ENCODE measurements around the gene FEM1C.

Gene FEM1C, protein sequence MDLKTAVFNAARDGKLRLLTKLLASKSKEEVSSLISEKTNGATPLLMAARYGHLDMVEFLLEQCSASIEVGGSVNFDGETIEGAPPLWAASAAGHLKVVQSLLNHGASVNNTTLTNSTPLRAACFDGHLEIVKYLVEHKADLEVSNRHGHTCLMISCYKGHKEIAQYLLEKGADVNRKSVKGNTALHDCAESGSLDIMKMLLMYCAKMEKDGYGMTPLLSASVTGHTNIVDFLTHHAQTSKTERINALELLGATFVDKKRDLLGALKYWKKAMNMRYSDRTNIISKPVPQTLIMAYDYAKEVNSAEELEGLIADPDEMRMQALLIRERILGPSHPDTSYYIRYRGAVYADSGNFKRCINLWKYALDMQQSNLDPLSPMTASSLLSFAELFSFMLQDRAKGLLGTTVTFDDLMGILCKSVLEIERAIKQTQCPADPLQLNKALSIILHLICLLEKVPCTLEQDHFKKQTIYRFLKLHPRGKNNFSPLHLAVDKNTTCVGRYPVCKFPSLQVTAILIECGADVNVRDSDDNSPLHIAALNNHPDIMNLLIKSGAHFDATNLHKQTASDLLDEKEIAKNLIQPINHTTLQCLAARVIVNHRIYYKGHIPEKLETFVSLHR

DNA sequence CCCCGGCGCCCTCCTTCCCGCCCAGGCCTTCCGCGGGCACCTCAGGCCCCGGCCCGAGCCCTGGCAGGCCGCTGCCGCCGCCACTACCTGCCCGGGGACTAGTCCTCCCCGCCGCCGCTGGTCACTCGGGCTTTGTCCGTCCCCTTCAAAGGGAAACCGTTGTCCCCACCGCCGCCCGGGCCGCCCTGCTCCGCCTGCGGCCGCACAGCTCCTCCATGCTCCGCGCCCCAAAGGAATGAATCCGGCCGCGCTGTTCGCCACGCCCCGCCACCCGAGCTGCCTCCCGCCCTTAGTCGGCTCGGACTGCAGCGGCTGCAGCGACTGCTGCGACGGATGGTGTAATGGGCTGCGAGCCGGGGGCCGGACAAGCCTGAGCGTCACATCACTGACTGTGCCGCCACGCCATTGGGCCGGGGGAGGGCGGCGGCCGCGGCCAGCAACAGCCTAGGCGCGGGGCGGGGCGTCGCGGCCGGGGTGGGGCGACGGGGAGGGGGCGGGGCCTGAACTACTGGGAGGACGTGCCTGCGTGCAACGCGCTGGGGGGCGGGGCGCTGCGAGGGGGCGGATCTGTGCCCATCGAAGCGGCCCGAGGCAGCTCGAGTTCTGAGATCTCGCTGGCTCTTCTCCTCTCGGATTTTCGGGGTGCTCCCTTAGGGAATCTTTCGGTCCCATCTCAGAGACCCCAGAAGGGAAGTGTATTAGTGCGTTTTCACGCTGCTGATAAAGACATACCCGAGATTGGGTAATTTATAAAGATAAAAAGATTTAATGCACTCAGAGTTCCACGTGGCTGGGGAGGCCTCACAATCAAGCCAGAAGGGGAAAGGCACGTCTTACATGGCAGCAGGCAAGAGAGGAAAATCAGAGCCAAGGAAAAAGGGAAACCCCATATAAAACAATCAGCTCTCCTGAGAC, at the start of gene FEM1C:
TSS of gene FEM1C (minus strand) at position 340 of the 915 bp plus-strand sequence. CDS start 1,282 bp downstream, outside the sequence.
- peak; percentile 94 to 100 (median 97) for DNase-seq (ENCODE audit: low read depth in 3 of 3)

GRCh38 chr5:115589043-115589442, 44.5 kb upstream of the FEM1C start:
- DNase-seq (ENCODE audit: low read depth in 3 of 3), result no peak

- no peak for DNase-seq (ENCODE audit: low read depth in 3 of 3)
Observed at GRCh38 chr5:115588640-115589039, 44.1 kb upstream of the FEM1C start.

GRCh38 chr5:115586525-115587146, 42.1 kb upstream of the FEM1C start:
- no peak for DNase-seq (ENCODE audit: low read depth in 3 of 3)

DNA sequence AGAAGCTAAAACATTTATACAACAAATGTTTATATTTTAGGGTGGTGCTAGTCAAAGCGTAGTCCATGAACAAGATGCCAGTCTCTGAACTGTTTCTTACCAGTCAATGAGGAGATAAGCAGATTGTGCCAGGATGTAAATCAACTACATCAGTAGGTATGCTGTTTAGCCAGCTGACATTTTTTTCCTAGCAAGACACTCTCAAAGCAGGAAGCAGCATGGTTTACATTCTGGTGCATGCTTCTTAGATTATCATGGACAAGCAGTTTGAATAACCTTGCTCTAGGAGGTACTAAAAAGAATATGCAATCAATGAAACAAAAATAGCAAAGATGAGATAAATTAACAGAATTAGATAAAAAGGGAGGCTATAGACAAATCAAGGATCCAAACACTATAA, 40.7 kb upstream of the FEM1C start:
- no peak for DNase-seq (ENCODE audit: low read depth in 3 of 3)

- DNase-seq (ENCODE audit: low read depth in 3 of 3), result no peak
Observed at GRCh38 chr5:115584501-115584900, 39.9 kb upstream of the FEM1C start.

GRCh38 chr5:115583474-115583873, 38.9 kb upstream of the FEM1C start:
- no peak for DNase-seq (ENCODE audit: low read depth in 3 of 3)

DNA sequence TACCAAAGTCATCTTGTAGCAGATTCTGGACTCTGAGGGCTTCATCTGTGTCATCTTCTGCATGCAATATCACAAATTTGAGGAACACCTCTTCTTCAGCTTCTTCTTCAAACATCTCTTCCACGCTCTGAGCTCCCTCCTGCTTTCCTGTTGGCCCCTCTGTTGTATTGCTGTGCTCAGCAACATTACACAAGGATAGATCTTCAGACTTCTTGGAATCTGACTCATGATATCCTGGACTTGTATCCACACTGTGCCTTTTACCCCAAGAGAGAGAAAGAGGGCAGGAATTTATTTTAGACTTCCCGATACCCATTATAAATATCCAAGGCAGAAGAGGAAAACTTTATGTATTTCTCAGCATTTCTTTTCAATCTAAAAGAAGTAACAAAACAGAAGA, 36.4 kb upstream of the FEM1C start:
- DNase-seq (ENCODE audit: low read depth in 3 of 3), result no peak

DNA sequence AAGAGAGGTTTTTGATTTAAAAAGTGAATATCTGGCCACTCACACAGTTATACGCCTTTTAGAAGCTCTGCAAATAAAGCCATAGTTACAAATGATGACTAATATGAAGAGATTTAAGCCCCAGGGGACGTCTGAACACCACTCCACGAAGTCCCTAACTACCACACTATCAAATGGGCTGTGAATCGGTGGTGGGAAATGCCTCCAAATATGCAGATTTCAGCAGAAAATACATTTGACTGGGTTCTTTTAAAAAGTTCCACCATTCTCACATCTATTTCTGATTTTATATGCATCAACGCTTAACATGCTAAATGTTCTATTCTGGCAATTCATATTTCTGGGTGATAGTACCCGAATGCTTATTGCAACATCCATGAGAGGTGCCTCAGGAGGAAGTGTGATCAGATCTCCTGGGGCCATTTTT, 35.2 kb upstream of the FEM1C start:
- DNase-seq (ENCODE audit: low read depth in 3 of 3), result no peak

DNA sequence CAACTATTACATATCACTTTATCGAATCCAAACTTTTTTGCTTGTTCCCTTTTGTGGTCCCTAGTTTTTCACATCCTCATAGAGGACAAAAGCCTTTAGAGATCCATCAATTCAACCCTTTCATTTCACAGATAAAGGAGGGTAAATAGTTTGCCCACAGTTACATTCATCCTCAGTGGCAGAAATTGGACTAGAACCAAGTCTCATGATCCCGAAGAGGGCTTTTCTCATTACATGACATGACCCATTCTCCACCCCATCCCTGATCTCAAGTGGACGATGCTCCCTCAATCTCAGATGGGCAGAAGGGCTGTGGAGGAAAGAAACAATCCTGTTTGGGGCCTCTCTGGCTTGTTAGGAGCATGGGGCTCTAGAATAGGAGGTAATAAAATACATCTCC, 34.6 kb upstream of the FEM1C start:
- DNase-seq (ENCODE audit: low read depth in 3 of 3), result no peak

GRCh38 chr5:115578657-115579056, 34.1 kb upstream of the FEM1C start:
- no peak for DNase-seq (ENCODE audit: low read depth in 3 of 3)

DNA sequence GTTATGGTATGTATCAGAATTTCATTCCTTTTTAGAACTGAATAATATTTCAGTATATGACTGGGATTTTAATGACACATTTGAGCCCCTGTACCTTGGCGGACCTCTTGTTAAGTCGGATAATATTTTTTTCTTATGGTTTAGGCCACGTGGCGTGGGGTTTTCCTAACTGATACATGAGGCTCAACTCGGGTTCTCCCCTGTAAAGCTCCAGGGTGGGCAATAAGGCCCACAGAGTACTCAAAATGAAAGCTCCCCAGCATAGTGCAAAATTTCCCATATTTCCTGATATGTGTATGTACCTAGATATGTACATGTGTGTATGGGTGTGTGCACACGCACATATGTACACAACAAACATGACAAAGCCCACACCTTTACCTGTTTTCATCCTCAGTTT, 33.2 kb upstream of the FEM1C start:
- no peak for DNase-seq (ENCODE audit: low read depth in 3 of 3)

- no peak for DNase-seq (ENCODE audit: low read depth in 3 of 3)
Observed at GRCh38 chr5:115577329-115577728, 32.8 kb upstream of the FEM1C start.

GRCh38 chr5:115575167-115576070, 30.8 kb upstream of the FEM1C start:
- no peak for DNase-seq (ENCODE audit: low read depth in 3 of 3)

GRCh38 chr5:115573133-115573532, 28.6 kb upstream of the FEM1C start:
- DNase-seq (ENCODE audit: low read depth in 3 of 3), result no peak

DNA sequence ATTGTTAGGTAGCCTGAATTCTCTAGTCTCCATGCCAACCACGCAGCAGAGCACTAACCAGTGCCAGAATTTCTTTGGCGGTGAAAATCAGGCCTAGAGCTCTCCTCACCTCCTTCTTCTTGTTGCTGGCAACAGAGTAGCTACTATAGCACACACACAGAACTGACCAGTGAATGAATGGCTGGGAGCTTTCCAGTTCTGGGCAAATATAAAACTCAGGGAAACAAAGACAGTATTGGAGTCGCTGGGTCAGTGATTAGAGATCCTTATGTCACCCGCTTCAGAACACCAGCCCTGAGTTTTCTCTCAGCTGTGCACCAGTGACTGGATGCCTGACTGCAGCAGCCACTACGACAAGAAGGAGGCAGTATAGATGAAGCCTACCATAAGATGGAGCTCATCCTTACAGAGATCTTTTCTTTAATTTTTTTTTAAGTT, 26.9 kb upstream of the FEM1C start:
- no peak for DNase-seq (ENCODE audit: low read depth in 3 of 3)

DNA sequence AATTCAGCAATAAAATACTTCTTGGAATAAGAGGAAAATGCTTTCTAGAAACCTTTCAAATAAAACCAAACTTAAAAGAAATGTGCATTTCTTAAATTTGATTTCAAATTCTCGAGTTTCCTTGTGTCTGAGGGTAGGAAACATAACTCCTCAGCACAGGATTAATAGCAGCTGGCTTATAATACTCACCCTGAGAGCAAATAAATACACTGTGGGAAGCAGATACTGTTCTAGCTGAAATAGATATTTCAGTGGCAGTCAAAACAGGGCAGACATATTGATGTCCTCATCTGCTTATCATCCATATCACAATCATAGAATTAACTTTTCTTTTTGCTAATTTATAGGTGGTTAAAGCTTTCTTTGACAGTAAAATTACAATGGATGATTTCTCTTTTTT, 24.1 kb upstream of the FEM1C start:
- DNase-seq (ENCODE audit: low read depth in 3 of 3), result no peak

GRCh38 chr5:115565233-115565632, 20.7 kb upstream of the FEM1C start:
- DNase-seq (ENCODE audit: low read depth in 3 of 3), result no peak

GRCh38 chr5:115561176-115561575, 16.6 kb upstream of the FEM1C start:
- no peak for DNase-seq (ENCODE audit: low read depth in 3 of 3)

DNA sequence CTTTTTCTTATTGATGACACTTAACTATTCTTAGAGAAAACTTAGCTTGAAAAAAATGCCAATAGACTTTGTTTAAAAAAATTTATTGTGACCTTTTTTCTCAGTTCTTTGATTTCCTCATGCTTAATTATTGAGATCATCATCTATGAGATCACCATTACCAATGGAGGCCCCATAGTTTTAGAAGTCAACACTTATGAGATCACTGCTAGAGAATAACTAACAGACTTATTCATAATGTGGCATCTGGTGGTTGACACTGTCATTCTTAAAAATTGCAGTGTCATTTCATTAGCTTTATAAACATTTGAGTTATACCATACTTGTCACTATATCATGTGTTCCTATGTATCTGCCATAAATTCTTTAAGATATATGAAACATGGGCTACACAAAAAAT, 14.9 kb upstream of the FEM1C start:
- no peak for DNase-seq (ENCODE audit: low read depth in 3 of 3)
